Astrocyte (in vitro differentiated cells and primary cell): ENCODE measurements around the gene RFTN2. TPM values are rescaled to one million over a fixed set of nuclear protein-coding genes. Genes with fewer than 3 reads are reported as not detected.
"Not testable (repeated sequence)": the region's sequence is repeated elsewhere in the genome, so short reads cannot be mapped to it uniquely, and the experiment has no call there.

Experiments
- DNase-seq: peaks from one replicate; pipeline ENCODE4 v3.0.0-alpha.2; 2010; ENCODE audit warnings: low read depth
- FAIRE-seq: peaks from 2 replicates; lab custom pipeline; 2011; peaks lifted over from hg19 to GRCh38; lab: Jason Lieb, UNC
- H2AFZ ChIP-seq: 2 replicates; pipeline ENCODE4 v1.6.0; 2012; ENCODE audit warnings: low read depth, low read length, inconsistent platforms
- H3K27ac ChIP-seq: 2 replicates; pipeline ENCODE4 v1.5.1; 2011; ENCODE audit warnings: low read depth, low read length, inconsistent platforms
- H3K27me3 ChIP-seq: 2 replicates; pipeline ENCODE4 v1.6.0; 2011; ENCODE audit warnings: low read length, inconsistent platforms; ENCODE audit not compliant: insufficient read depth
- H3K36me3 ChIP-seq: 2 replicates; pipeline ENCODE4 v1.5.1; 2011; ENCODE audit warnings: low read length, inconsistent platforms; ENCODE audit not compliant: insufficient read depth
- H3K4me1 ChIP-seq: 2 replicates; pipeline ENCODE4 v1.5.1; 2011; ENCODE audit warnings: low read length, inconsistent platforms; ENCODE audit not compliant: insufficient read depth
- H3K4me2 ChIP-seq: 2 replicates; pipeline ENCODE4 v1.6.0; 2012; ENCODE audit warnings: low read length, inconsistent platforms
- H3K4me3 ChIP-seq: 2 replicates; pipeline ENCODE4 v1.5.1; 2011; ENCODE audit warnings: low read depth, mild to moderate bottlenecking, low read length, inconsistent platforms; ENCODE audit not compliant: insufficient read depth
- H3K79me2 ChIP-seq: 2 replicates; pipeline ENCODE4 v1.6.0; 2012; ENCODE audit warnings: mild to moderate bottlenecking, low read length, inconsistent platforms; ENCODE audit not compliant: insufficient read depth
- H3K9ac ChIP-seq: 2 replicates; pipeline ENCODE4 v1.6.0; 2012; ENCODE audit warnings: mild to moderate bottlenecking, low read length, inconsistent platforms
- H3K9me3 ChIP-seq: 2 replicates; pipeline ENCODE4 v1.5.1; 2012; ENCODE audit warnings: low read depth, mild to moderate bottlenecking, low read length, inconsistent platforms; ENCODE audit not compliant: insufficient read depth
- H4K20me1 ChIP-seq: 2 replicates; pipeline ENCODE4 v1.6.0; 2012; ENCODE audit warnings: low read length, inconsistent platforms; ENCODE audit not compliant: insufficient read depth
- H3K27ac Mint-ChIP-seq: one replicate; pipeline ENCODE4 v1.8.0; 2021; ENCODE audit warnings: mild to moderate bottlenecking, mixed read lengths; ENCODE audit not compliant: unreplicated experiment
- H3K27me3 Mint-ChIP-seq: one replicate; pipeline ENCODE4 v1.8.0; 2021; ENCODE audit warnings: low read depth, mixed read lengths; ENCODE audit not compliant: unreplicated experiment
- H3K36me3 Mint-ChIP-seq: one replicate; pipeline ENCODE4 v1.8.0; 2021; ENCODE audit warnings: low read depth, mixed read lengths; ENCODE audit not compliant: unreplicated experiment
- H3K4me1 Mint-ChIP-seq: one replicate; pipeline ENCODE4 v1.8.0; 2021; ENCODE audit warnings: low read depth, mixed read lengths; ENCODE audit not compliant: unreplicated experiment
- H3K4me3 Mint-ChIP-seq: one replicate; pipeline ENCODE4 v1.8.0; 2021; ENCODE audit warnings: mild to moderate bottlenecking, moderate library complexity, mixed read lengths; ENCODE audit not compliant: unreplicated experiment
- H3K9me3 Mint-ChIP-seq: one replicate; pipeline ENCODE4 v1.8.0; 2021; ENCODE audit warnings: mild to moderate bottlenecking, mixed read lengths; ENCODE audit not compliant: unreplicated experiment
- CTCF ChIP-seq: IDR thresholded peaks from 2 replicates; pipeline ENCODE4 v1.5.1; 2011; ENCODE audit warnings: low read depth, mild to moderate bottlenecking, inconsistent platforms, low read length, moderate library complexity; ENCODE audit not compliant: insufficient read depth
- EZH2 ChIP-seq: IDR thresholded peaks from 2 replicates; pipeline ENCODE4 v1.6.1; 2012; ENCODE audit warnings: mild to moderate bottlenecking, low read length, inconsistent platforms; ENCODE audit not compliant: insufficient read depth
- total RNA-seq: library from RNA; stranded (reverse); gene quantifications from 2 replicates; pipeline ENCODE4 v1.2.1, GENCODE V29; 2021

The RFTN2 gene
- total RNA-seq, 1 donor from 2014 or later = 7.1 TPM

GRCh38 chr2:197711578-197711977 lies 36.2 kb upstream of the RFTN2 start:
- Histone ChIP-seq H2AFZ (no peak overlapping the region), H4K20me1 (peaks cover 19% of the 10 kb centered on the region), H3K36me3 (no peaks in the 10 kb centered on the region), H3K9ac (no peak overlapping the region), H3K4me2 (no peak overlapping the region), H3K4me3 (no peak overlapping the region), H3K27me3 (no peaks in the 10 kb centered on the region), H3K79me2 (peaks cover 37% of the 10 kb centered on the region), H3K9me3 (no peaks in the 10 kb centered on the region), H3K27ac (no peak overlapping the region), H3K4me1 (peaks cover 15% of the 10 kb centered on the region)
- no peaks in the 10 kb centered on the region for H3K27me3 Mint-ChIP-seq
- H3K4me3 Mint-ChIP-seq = no peak overlapping the region
- FAIRE-seq (no peak), DNase-seq (no peak)
- H3K9me3 Mint-ChIP-seq = no peaks in the 10 kb centered on the region
- H3K27ac Mint-ChIP-seq = no peak overlapping the region
- H3K36me3 Mint-ChIP-seq = peaks cover 1% of the 10 kb centered on the region
- H3K4me1 Mint-ChIP-seq = peaks cover 13% of the 10 kb centered on the region
- TF ChIP-seq EZH2 = no peak
- no peak for TF ChIP-seq CTCF

- Mint-ChIP-seq H3K36me3 (peaks cover 1% of the 10 kb centered on the region), H3K4me1 (peaks cover 15% of the 10 kb centered on the region), H3K27ac (no peak overlapping the region), H3K9me3 (no peaks in the 10 kb centered on the region), H3K27me3 (no peaks in the 10 kb centered on the region), H3K4me3 (no peak overlapping the region)
- no peaks in the 10 kb centered on the region for H3K9me3 ChIP-seq
- peaks cover 48% of the 10 kb centered on the region for H3K79me2 ChIP-seq
- DNase-seq = no peak
- no peak overlapping the region for H3K4me2 ChIP-seq
- no peaks in the 10 kb centered on the region for H3K27me3 ChIP-seq
- no peak overlapping the region for H2AFZ ChIP-seq
- H3K9ac ChIP-seq = no peak overlapping the region
- peaks cover 22% of the 10 kb centered on the region for H3K4me1 ChIP-seq
- no peak overlapping the region for H3K27ac ChIP-seq
- FAIRE-seq = no peak
- no peaks in the 10 kb centered on the region for H3K36me3 ChIP-seq
- no peak overlapping the region for H3K4me3 ChIP-seq
- peaks cover 27% of the 10 kb centered on the region for H4K20me1 ChIP-seq
- no peak for TF ChIP-seq EZH2
- TF ChIP-seq CTCF = no peak
Observed at GRCh38 chr2:197710424-197711042, 35.1 kb upstream of the RFTN2 start.

- H3K4me3 Mint-ChIP-seq, DNase-seq, H3K9ac ChIP-seq, H3K27ac ChIP-seq, H3K27me3 Mint-ChIP-seq, H3K9me3 Mint-ChIP-seq, H2AFZ ChIP-seq, H3K27ac Mint-ChIP-seq, H3K27me3 ChIP-seq, H3K4me3 ChIP-seq, H3K36me3 Mint-ChIP-seq, H3K9me3 ChIP-seq, FAIRE-seq, H3K36me3 ChIP-seq: not testable (repeated sequence)
- H3K4me2 ChIP-seq = peak overlapping the region; percentile 94
- peaks cover 18% of the 10 kb centered on the region for H3K4me1 Mint-ChIP-seq
- peaks cover 22% of the 10 kb centered on the region for H3K4me1 ChIP-seq
- H4K20me1 ChIP-seq = peaks cover 27% of the 10 kb centered on the region
- H3K79me2 ChIP-seq = peaks cover 50% of the 10 kb centered on the region
Observed at GRCh38 chr2:197709140-197709539, 33.8 kb upstream of the RFTN2 start.
